Subcutaneous adipose tissue (tissue), 4 donors: ENCODE results near the gene CCR3. TPM values are rescaled to one million over a fixed set of nuclear protein-coding genes. Genes with fewer than 3 reads are reported as not detected.

Source experiments
- CTCF ChIP-seq: fragments of 450-650 bp; IDR thresholded peaks from one replicate; pipeline ENCODE4 v1.5.1; 2016; ENCODE audit warnings: low read depth, mild to moderate bottlenecking, control low read depth, antibody characterized with exemption, moderate library complexity
- total RNA-seq, 4 donors: library from RNA; depleted of rRNA; stranded (reverse); fragments of >200 nt; gene quantifications; one replicate each; pipeline ENCODE4 v1.1.0, GENCODE V29; 2016

The CCR3 gene
- total RNA-seq, 4 donors from 2014 or later = not detected

- TF ChIP-seq CTCF = no peak
Observed at GRCh38 chr3:46293035-46293724, 50.9 kb downstream of the CCR3 start.

GRCh38 chr3:46293991-46294833, 52.0 kb downstream of the CCR3 start:
- TF ChIP-seq CTCF = no peak

GRCh38 chr3:46296826-46297225, 54.6 kb downstream of the CCR3 start:
- TF ChIP-seq CTCF = no peak

- TF ChIP-seq CTCF = no peak
Observed at GRCh38 chr3:46297658-46298423, 55.6 kb downstream of the CCR3 start.

GRCh38 chr3:46298871-46299607, 56.8 kb downstream of the CCR3 start:
- no peak for TF ChIP-seq CTCF

GRCh38 chr3:46299608-46300460, 57.6 kb downstream of the CCR3 start:
- no peak for TF ChIP-seq CTCF
